CD4-positive, alpha-beta T cell treated with Interferon alpha-2 for 1 hour (primary cell): ENCODE results near the gene GGACT.
"Not testable (repeated sequence)": the region's sequence is repeated elsewhere in the genome, so short reads cannot be mapped to it uniquely, and the experiment has no call there.

Source experiments
- DNase-seq, 2 donors: peaks; one replicate each; pipeline ENCODE4 v3.0.0-alpha.2; 2020 to 2022

GGACT gene

GRCh38 chr13:100588331-100589177, at the start of gene GGACT:
Gene GGACT, minus strand, starts transcription at chr13:100588789. Its CDS starts 56,198 bp downstream, at chr13:100532591.
- peak; percentile 81 to 90 for DNase-seq

GRCh38 chr13:100637796-100638195, 49.2 kb upstream of the GGACT start:
- no peak for DNase-seq

- DNase-seq, result no peak
Observed at GRCh38 chr13:100637380-100637779, 48.8 kb upstream of the GGACT start.

- DNase-seq, result no peak
Observed at GRCh38 chr13:100636441-100636840, 47.9 kb upstream of the GGACT start.

- DNase-seq, result no peak
Observed at GRCh38 chr13:100636004-100636403, 47.4 kb upstream of the GGACT start.

GRCh38 chr13:100634696-100635095, 46.1 kb upstream of the GGACT start:
- DNase-seq, result no peak

GRCh38 chr13:100633461-100633860, 44.9 kb upstream of the GGACT start:
- no peak for DNase-seq

GRCh38 chr13:100630555-100630954, 42.0 kb upstream of the GGACT start:
- DNase-seq, result no peak

- DNase-seq, result no peak
Observed at GRCh38 chr13:100627120-100627519, 38.5 kb upstream of the GGACT start.

- DNase-seq, result no peak
Observed at GRCh38 chr13:100625447-100625846, 36.9 kb upstream of the GGACT start.

GRCh38 chr13:100620792-100621191, 32.2 kb upstream of the GGACT start:
- DNase-seq, result no peak

- no peak for DNase-seq
Observed at GRCh38 chr13:100619940-100620339, 31.4 kb upstream of the GGACT start.

- not testable (repeated sequence) for DNase-seq
Observed at GRCh38 chr13:100618897-100619296, 30.3 kb upstream of the GGACT start.

GRCh38 chr13:100613031-100613430, 24.4 kb upstream of the GGACT start:
- no peak for DNase-seq

- DNase-seq, result peak; percentile 12 to 41
Observed at GRCh38 chr13:100611678-100612492, 23.3 kb upstream of the GGACT start.

GRCh38 chr13:100610391-100611347, 22.1 kb upstream of the GGACT start:
- DNase-seq, result no peak

GRCh38 chr13:100608906-100609305, 20.3 kb upstream of the GGACT start:
- peak; percentile 13 to 34 for DNase-seq

GRCh38 chr13:100608489-100608888, 19.9 kb upstream of the GGACT start:
- no peak for DNase-seq

- no peak for DNase-seq
Observed at GRCh38 chr13:100604918-100605710, 16.5 kb upstream of the GGACT start.

GRCh38 chr13:100602493-100603111, 14.0 kb upstream of the GGACT start:
- no peak for DNase-seq

GRCh38 chr13:100601716-100602115, 13.1 kb upstream of the GGACT start:
- no peak for DNase-seq
